Neural progenitor cell (in vitro differentiated cells): ENCODE measurements around the gene VTI1A. TPM values are rescaled to one million over a fixed set of nuclear protein-coding genes. Genes with fewer than 3 reads are reported as not detected.

ENCODE experiments used
- DNase-seq: peaks from one replicate; pipeline ENCODE4 v3.0.0-alpha.2; 2016; ENCODE audit warnings: low spot score
- H2AFZ ChIP-seq: fragments of 200-600 bp; sonication (generic); replicated peaks from 2 replicates; pipeline ENCODE4 v1.6.1; 2016; ENCODE audit warnings: antibody characterized with exemption
- H3F3A ChIP-seq: fragments of 200-600 bp; sonication (generic); 2 replicates; pipeline ENCODE4 v1.6.1; 2016; ENCODE audit warnings: antibody characterized with exemption, low read depth
- H3K27ac ChIP-seq: fragments of 200-600 bp; sonication (generic); 2 replicates; pipeline ENCODE4 v1.5.1; 2016; ENCODE audit warnings: mild to moderate bottlenecking
- H3K27me3 ChIP-seq: fragments of 200-600 bp; sonication (generic); 2 replicates; pipeline ENCODE4 v1.6.1; 2016; ENCODE audit warnings: mild to moderate bottlenecking, moderate library complexity
- H3K36me3 ChIP-seq: fragments of 200-600 bp; sonication (generic); 2 replicates; pipeline ENCODE4 v1.5.1; 2016
- H3K4me1 ChIP-seq: fragments of 200-600 bp; sonication (generic); 2 replicates; pipeline ENCODE4 v1.6.1; 2016; ENCODE audit warnings: mixed run types
- H3K4me2 ChIP-seq: fragments of 200-600 bp; sonication (generic); 2 replicates; pipeline ENCODE4 v1.6.1; 2016
- H3K4me3 ChIP-seq: fragments of 200-600 bp; sonication (generic); 2 replicates; pipeline ENCODE4 v1.5.1; 2016
- H3K79me2 ChIP-seq: fragments of 200-600 bp; sonication (generic); 2 replicates; pipeline ENCODE4 v1.6.1; 2016; ENCODE audit warnings: low read depth
- H3K9ac ChIP-seq: fragments of 200-600 bp; sonication (generic); 2 replicates; pipeline ENCODE4 v1.6.1; 2016
- H3K9me3 ChIP-seq: fragments of 200-600 bp; sonication (generic); 2 replicates; pipeline ENCODE4 v1.5.1; 2016; ENCODE audit warnings: low read depth
- H4K20me1 ChIP-seq: fragments of 200-600 bp; sonication (generic); 2 replicates; pipeline ENCODE4 v1.6.1; 2016; ENCODE audit warnings: low read depth
- H3K27ac Mint-ChIP-seq: 3 replicates; pipeline ENCODE4 v1.8.0; 2021; ENCODE audit warnings: mixed read lengths
- H3K27me3 Mint-ChIP-seq: 2 replicates; pipeline ENCODE4 v1.8.0; 2022; ENCODE audit warnings: low read depth, mild to moderate bottlenecking, inconsistent platforms, moderate library complexity, mixed read lengths; ENCODE audit not compliant: insufficient read depth
- H3K36me3 Mint-ChIP-seq: 3 replicates; pipeline ENCODE4 v1.8.0; 2021; ENCODE audit warnings: mixed read lengths
- H3K4me1 Mint-ChIP-seq: 3 replicates; pipeline ENCODE4 v1.8.0; 2021; ENCODE audit warnings: mixed read lengths
- H3K4me3 Mint-ChIP-seq: 3 replicates; pipeline ENCODE4 v1.8.0; 2021; ENCODE audit warnings: mild to moderate bottlenecking, moderate library complexity, mixed read lengths
- H3K9me3 Mint-ChIP-seq: 3 replicates; pipeline ENCODE4 v1.8.0; 2020; ENCODE audit warnings: mixed read lengths
- EZH2 ChIP-seq: fragments of 200-600 bp; sonication (generic); IDR thresholded peaks from 2 replicates; pipeline ENCODE4 v1.6.1; 2017; ENCODE audit warnings: antibody characterized with exemption, mild to moderate bottlenecking, moderate library complexity
- EZH2phosphoT487 ChIP-seq: fragments of 200-600 bp; sonication (generic); IDR thresholded peaks from 2 replicates; pipeline ENCODE4 v1.6.1; 2017; ENCODE audit warnings: antibody characterized with exemption
- total RNA-seq: library from RNA; depleted of rRNA; stranded (reverse); fragments of >200 nt; gene quantifications from 2 replicates; pipeline ENCODE4 v1.2.3, GENCODE V29; 2015; ENCODE audit warnings: low replicate concordance
- TF ChIP-seq, protein P1 (sequence below): fragments of 200-600 bp; sonication (generic); IDR thresholded peaks from 2 replicates; pipeline ENCODE4 v1.5.1; 2017; ENCODE audit warnings: antibody characterized with exemption, mild to moderate bottlenecking

Gene VTI1A
- total RNA-seq, 1 donor from 2014 or later = 28.8 TPM

DNA sequence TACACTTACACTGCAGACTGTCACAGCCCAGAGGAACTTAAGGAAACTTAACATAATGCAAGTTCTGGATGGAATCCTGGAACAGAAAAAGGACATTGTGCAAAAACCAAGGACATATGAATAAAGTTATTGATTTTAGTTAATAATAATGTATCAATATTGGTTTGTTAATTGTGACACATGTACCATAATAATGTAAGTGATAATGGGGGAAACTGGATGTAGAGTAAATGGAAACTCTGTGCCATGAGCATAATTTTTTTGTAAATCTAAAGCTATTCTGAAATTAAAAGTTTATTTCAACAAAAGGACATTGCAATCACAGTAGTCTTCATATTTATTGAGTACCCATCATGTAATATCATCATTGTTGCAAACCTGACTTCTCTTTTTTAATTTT is 107.2 kb downstream of the VTI1A start:
- H3K4me3 ChIP-seq = no peak overlapping the region
- TF ChIP-seq EZH2phosphoT487 (no peak), EZH2 (no peak)
- TF ChIP-seq, protein P1, sequence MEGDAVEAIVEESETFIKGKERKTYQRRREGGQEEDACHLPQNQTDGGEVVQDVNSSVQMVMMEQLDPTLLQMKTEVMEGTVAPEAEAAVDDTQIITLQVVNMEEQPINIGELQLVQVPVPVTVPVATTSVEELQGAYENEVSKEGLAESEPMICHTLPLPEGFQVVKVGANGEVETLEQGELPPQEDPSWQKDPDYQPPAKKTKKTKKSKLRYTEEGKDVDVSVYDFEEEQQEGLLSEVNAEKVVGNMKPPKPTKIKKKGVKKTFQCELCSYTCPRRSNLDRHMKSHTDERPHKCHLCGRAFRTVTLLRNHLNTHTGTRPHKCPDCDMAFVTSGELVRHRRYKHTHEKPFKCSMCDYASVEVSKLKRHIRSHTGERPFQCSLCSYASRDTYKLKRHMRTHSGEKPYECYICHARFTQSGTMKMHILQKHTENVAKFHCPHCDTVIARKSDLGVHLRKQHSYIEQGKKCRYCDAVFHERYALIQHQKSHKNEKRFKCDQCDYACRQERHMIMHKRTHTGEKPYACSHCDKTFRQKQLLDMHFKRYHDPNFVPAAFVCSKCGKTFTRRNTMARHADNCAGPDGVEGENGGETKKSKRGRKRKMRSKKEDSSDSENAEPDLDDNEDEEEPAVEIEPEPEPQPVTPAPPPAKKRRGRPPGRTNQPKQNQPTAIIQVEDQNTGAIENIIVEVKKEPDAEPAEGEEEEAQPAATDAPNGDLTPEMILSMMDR = no peak
- Mint-ChIP-seq H3K27ac (no peak overlapping the region), H3K4me1 (peaks cover 14% of the 10 kb centered on the region), H3K9me3 (no peaks in the 10 kb centered on the region), H3K27me3 (no peaks in the 10 kb centered on the region), H3K4me3 (no peak overlapping the region), H3K36me3 (no peaks in the 10 kb centered on the region)
- H3F3A ChIP-seq = peaks cover 6% of the 10 kb centered on the region
- no peaks in the 10 kb centered on the region for H3K36me3 ChIP-seq
- no peak overlapping the region for H3K9ac ChIP-seq
- H3K9me3 ChIP-seq = no peaks in the 10 kb centered on the region
- peaks cover 16% of the 10 kb centered on the region for H3K4me1 ChIP-seq
- H3K27ac ChIP-seq = no peak overlapping the region
- H3K27me3 ChIP-seq = no peaks in the 10 kb centered on the region
- H4K20me1 ChIP-seq = no peaks in the 10 kb centered on the region
- H3K4me2 ChIP-seq = no peak overlapping the region
- no peaks in the 10 kb centered on the region for H3K79me2 ChIP-seq
- no peak for DNase-seq
- H2AFZ ChIP-seq = no peak overlapping the region

DNA sequence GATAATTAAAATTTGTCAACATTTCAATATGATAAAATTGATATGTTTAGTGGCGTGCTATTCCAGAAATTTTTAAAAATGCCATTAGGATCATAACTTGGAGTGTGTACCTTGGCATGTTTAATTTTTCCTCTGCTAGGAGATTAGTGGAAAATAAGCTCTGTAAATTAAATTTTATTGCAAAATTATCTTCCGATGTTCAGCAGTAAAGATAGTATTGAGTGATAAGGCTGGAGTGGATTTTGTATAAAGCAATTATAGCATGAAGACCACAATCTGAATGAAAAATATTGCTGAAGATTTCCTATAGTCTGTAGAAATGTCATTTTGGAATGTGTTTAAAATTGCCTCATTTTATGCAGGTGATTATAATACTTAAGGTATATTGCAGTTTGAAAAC is 110.2 kb downstream of the VTI1A start:
- Histone ChIP-seq H4K20me1 (no peaks in the 10 kb centered on the region), H3K27me3 (no peaks in the 10 kb centered on the region), H3K9me3 (no peaks in the 10 kb centered on the region), H3K9ac (no peak overlapping the region), H3K79me2 (no peaks in the 10 kb centered on the region), H3K4me3 (no peak overlapping the region), H3F3A (peaks cover 11% of the 10 kb centered on the region), H3K4me2 (no peak overlapping the region), H3K27ac (no peak overlapping the region), H2AFZ (no peak overlapping the region), H3K4me1 (peaks cover 22% of the 10 kb centered on the region), H3K36me3 (no peaks in the 10 kb centered on the region)
- TF ChIP-seq EZH2phosphoT487 (no peak), EZH2 (no peak)
- TF ChIP-seq, protein P1 = no peak
- Mint-ChIP-seq H3K4me3 (no peak overlapping the region), H3K27ac (no peak overlapping the region), H3K9me3 (no peaks in the 10 kb centered on the region), H3K27me3 (no peaks in the 10 kb centered on the region), H3K4me1 (peaks cover 22% of the 10 kb centered on the region), H3K36me3 (no peaks in the 10 kb centered on the region)
- no peak for DNase-seq

DNA sequence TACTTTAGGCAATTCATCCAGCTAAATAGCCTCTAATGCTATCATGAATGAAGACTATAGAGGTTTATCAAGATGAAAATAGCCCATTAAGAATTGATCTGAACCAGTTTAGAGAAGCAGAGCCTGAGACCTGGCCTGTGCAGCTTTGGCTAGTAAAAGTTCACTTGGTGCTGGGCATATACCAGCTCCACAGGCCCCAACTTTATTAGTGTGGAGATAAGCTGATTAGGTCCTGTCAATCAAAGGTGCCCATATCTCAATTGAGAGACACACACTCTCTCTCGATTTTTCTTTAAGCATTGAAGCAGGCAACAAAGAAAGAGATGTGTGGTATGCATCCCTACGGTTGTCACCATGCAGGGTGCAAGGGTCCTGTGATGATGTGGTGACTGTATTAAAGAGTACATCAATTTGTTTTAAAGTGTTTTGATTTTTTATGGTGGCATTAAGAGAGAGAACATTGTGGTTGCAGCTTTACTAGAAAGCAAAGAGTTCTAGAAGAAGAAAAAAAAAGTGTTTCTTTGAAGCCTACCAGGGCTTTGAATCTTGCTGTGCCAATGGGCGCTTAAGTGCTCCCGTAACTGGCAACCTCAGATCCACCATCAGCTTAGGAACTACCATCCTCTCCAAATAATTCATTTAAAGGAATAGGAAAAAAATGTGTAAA is 111.6 kb downstream of the VTI1A start:
- H3K9me3 Mint-ChIP-seq = no peaks in the 10 kb centered on the region
- Histone ChIP-seq H4K20me1 (no peaks in the 10 kb centered on the region), H3K4me3 (no peak overlapping the region), H3K4me1 (peaks cover 33% of the 10 kb centered on the region), H2AFZ (no peak overlapping the region), H3K27me3 (no peaks in the 10 kb centered on the region), H3K79me2 (no peaks in the 10 kb centered on the region), H3K27ac (no peak overlapping the region), H3K9me3 (no peaks in the 10 kb centered on the region), H3K4me2 (peak overlapping the region; percentile 27), H3K9ac (no peak overlapping the region), H3F3A (peaks cover 11% of the 10 kb centered on the region), H3K36me3 (no peaks in the 10 kb centered on the region)
- no peak overlapping the region for H3K4me3 Mint-ChIP-seq
- peaks cover 25% of the 10 kb centered on the region for H3K4me1 Mint-ChIP-seq
- no peak overlapping the region for H3K27ac Mint-ChIP-seq
- no peaks in the 10 kb centered on the region for H3K36me3 Mint-ChIP-seq
- DNase-seq = peak; percentile 12
- no peaks in the 10 kb centered on the region for H3K27me3 Mint-ChIP-seq
- TF ChIP-seq, protein P1 = no peak
- TF ChIP-seq EZH2phosphoT487 (no peak), EZH2 (no peak)
